SK-N-SH (cell line): ENCODE results near the gene KCNA1. TPM values are rescaled to one million over a fixed set of nuclear protein-coding genes. Genes with fewer than 3 reads are reported as not detected.

Experiments
- CTCF ChIA-PET: fragments of 300-600, 350-600 bp; formaldehyde crosslinking; extraction: SDS; loops from one replicate; lab custom pipeline; 2021; lab: Yijun Ruan, JAX
- POLR2A ChIA-PET: fragments of 350-600 bp; sonication (Branson Sonifier 250); formaldehyde crosslinking; extraction: SDS; loops from one replicate; lab custom pipeline; 2020; ENCODE audit warnings: antibody characterized with exemption, inconsistent platforms; lab: Yijun Ruan, JAX
- DNase-seq: peaks from one replicate; pipeline ENCODE4 v3.0.0; 2012
- H2AFZ ChIP-seq: fragments of 200-600 bp; sonication (generic); 2 replicates; pipeline ENCODE4 v1.8.1; 2016; ENCODE audit warnings: antibody characterized with exemption, mild to moderate bottlenecking, low read depth
- H3F3A ChIP-seq: fragments of 200-600 bp; sonication (generic); replicated peaks from 2 replicates; pipeline ENCODE3; 2016; ENCODE audit warnings: antibody characterized with exemption, mild to moderate bottlenecking; ENCODE audit not compliant: insufficient read depth
- H3K27ac ChIP-seq, 2 experiments: fragments of 200-500 bp in 1 of 2; fragments of 200-600 bp in 1 of 2; sonication (Bioruptor generic) in 1 of 2; sonication (generic), shearing (Covaris generic) in 1 of 2; 2 replicates each; pipeline versions ENCODE4 v1.5.1 to v1.6.1; 2014 to 2016; ENCODE audit warnings: low read depth in 2 of 2, inconsistent platforms in 1 of 2, low read length in 1 of 2, mild to moderate bottlenecking in 1 of 2, mixed read lengths in 1 of 2
- H3K27me3 ChIP-seq: fragments of 200-600 bp; sonication (generic), shearing (Covaris generic); 2 replicates; pipeline ENCODE4 v1.6.1; 2016; ENCODE audit warnings: mixed run types; ENCODE audit not compliant: insufficient read depth
- H3K36me3 ChIP-seq, 2 experiments: fragments of 200-500 bp in 1 of 2; fragments of 200-600 bp in 1 of 2; sonication (Bioruptor generic) in 1 of 2; sonication (generic) in 1 of 2; replicated peaks in 1 of 2; 2 replicates each; pipeline versions ENCODE3 to v1.5.1; 2014 to 2016; ENCODE audit warnings: low read length in 1 of 2, mild to moderate bottlenecking in 1 of 2; ENCODE audit not compliant: insufficient read depth in 2 of 2, control insufficient read depth in 1 of 2
- H3K4me1 ChIP-seq, 2 experiments: fragments of 200-500 bp in 1 of 2; fragments of 200-600 bp in 1 of 2; sonication (Bioruptor generic) in 1 of 2; sonication (generic), shearing (Covaris generic) in 1 of 2; 2 replicates each; pipeline versions ENCODE4 v1.5.1 to v1.6.1; 2014 to 2016; ENCODE audit warnings: low read depth in 1 of 2, low read length in 1 of 2, mixed run types in 1 of 2; ENCODE audit not compliant: insufficient read depth in 2 of 2, control insufficient read depth in 1 of 2
- H3K4me2 ChIP-seq: fragments of 200-600 bp; sonication (generic), shearing (Covaris generic); 2 replicates; pipeline ENCODE4 v1.6.1; 2017; ENCODE audit warnings: mixed run types
- H3K4me3 ChIP-seq, 2 experiments: fragments of 200-500 bp in 1 of 2; fragments of 200-600 bp in 1 of 2; sonication (Bioruptor generic) in 1 of 2; sonication (generic), shearing (Covaris generic) in 1 of 2; 2 replicates each; pipeline versions ENCODE4 v1.5.1 to v1.8.1; 2014 to 2016; ENCODE audit warnings: low read depth in 2 of 2, inconsistent platforms in 1 of 2, low read length in 1 of 2, mild to moderate bottlenecking in 1 of 2, mixed read lengths in 1 of 2, moderate library complexity in 1 of 2
- H3K79me2 ChIP-seq: fragments of 200-600 bp; sonication (generic); 2 replicates; pipeline ENCODE4 v1.8.1; 2017; ENCODE audit warnings: mild to moderate bottlenecking; ENCODE audit not compliant: insufficient read depth
- H3K9ac ChIP-seq: fragments of 200-600 bp; sonication (generic); 2 replicates; pipeline ENCODE4 v1.6.1; 2017; ENCODE audit warnings: mixed run types
- H3K9me2 ChIP-seq: fragments of 200-600 bp; sonication (generic); 2 replicates; pipeline ENCODE4 v1.6.1; 2017; ENCODE audit warnings: mixed run types
- H3K9me3 ChIP-seq: fragments of 200-600 bp; sonication (generic); 2 replicates; pipeline ENCODE4 v1.6.1; 2017; ENCODE audit warnings: mixed run types, mild to moderate bottlenecking, moderate library complexity
- H4K20me1 ChIP-seq: fragments of 200-600 bp; sonication (generic); 2 replicates; pipeline ENCODE4 v1.6.1; 2017; ENCODE audit warnings: mild to moderate bottlenecking, mixed run types; ENCODE audit not compliant: insufficient read depth
- CHD2 ChIP-seq: fragments of 150-350 bp; IDR thresholded peaks from 2 replicates; pipeline ENCODE4 v1.6.1; 2018; ENCODE audit warnings: low read length; ENCODE audit not compliant: partially characterized antibody
- CTCF ChIP-seq: fragments of 200-600 bp; sonication (generic); IDR thresholded peaks from 2 replicates; pipeline ENCODE4 v1.6.1; 2017; ENCODE audit warnings: antibody characterized with exemption, mild to moderate bottlenecking, moderate library complexity
- ELF1 ChIP-seq: IDR thresholded peaks from 2 replicates; pipeline ENCODE4 v1.4.0; 2012
- FOSL2 ChIP-seq: IDR thresholded peaks from 2 replicates; pipeline ENCODE4 v1.4.0; 2012; ENCODE audit warnings: low read depth, mild to moderate bottlenecking, moderate library complexity, borderline replicate concordance
- FOXJ3 ChIP-seq: sonication (generic); formaldehyde crosslinking; IDR thresholded peaks from 2 replicates; pipeline ENCODE4 v1.5.1; 2020; ENCODE audit warnings: mild to moderate bottlenecking, missing genetic modification reagents
- GABPA ChIP-seq: IDR thresholded peaks from 2 replicates; pipeline ENCODE4 v1.4.0; 2012; ENCODE audit warnings: low read depth, mild to moderate bottlenecking
- IRF3 ChIP-seq: fragments of 150-350 bp; IDR thresholded peaks from 2 replicates; pipeline ENCODE4 v1.6.1; 2016; ENCODE audit warnings: mild to moderate bottlenecking, low read depth, low read length
- JUND ChIP-seq: IDR thresholded peaks from 2 replicates; pipeline ENCODE4 v1.4.0; 2012
- MXI1 ChIP-seq: IDR thresholded peaks from 2 replicates; pipeline ENCODE4 v1.6.1; 2012; ENCODE audit warnings: mild to moderate bottlenecking, low read depth, low read length, improper control_type of control experiment
- NFIC ChIP-seq: IDR thresholded peaks from 2 replicates; pipeline ENCODE4 v1.4.0; 2012; ENCODE audit warnings: borderline replicate concordance
- NRF1 ChIP-seq: IDR thresholded peaks from 2 replicates; pipeline ENCODE4 v1.6.1; 2012; ENCODE audit warnings: low read depth, mild to moderate bottlenecking, low read length
- REST ChIP-seq: IDR thresholded peaks from 2 replicates; pipeline ENCODE4 v1.6.1; 2012; ENCODE audit warnings: mild to moderate bottlenecking, low read depth, low read length, moderate library complexity
- RFX5 ChIP-seq: IDR thresholded peaks from 2 replicates; pipeline ENCODE4 v1.6.1; 2012; ENCODE audit warnings: mild to moderate bottlenecking, improper control_type of control experiment, low read length
- SMC3 ChIP-seq: IDR thresholded peaks from 2 replicates; pipeline ENCODE4 v1.6.1; 2012; ENCODE audit warnings: low read depth, low read length, improper control_type of control experiment
- TAF1 ChIP-seq: IDR thresholded peaks from 2 replicates; pipeline ENCODE4 v1.6.1; 2012; ENCODE audit warnings: low read depth, mild to moderate bottlenecking, low read length, moderate library complexity, borderline replicate concordance
- TCF12 ChIP-seq: IDR thresholded peaks from 2 replicates; pipeline ENCODE4 v1.4.0; 2012
- TEAD4 ChIP-seq: IDR thresholded peaks from 2 replicates; pipeline ENCODE4 v1.4.0; 2012; ENCODE audit warnings: mild to moderate bottlenecking, borderline replicate concordance; ENCODE audit not compliant: insufficient read depth
- whole genome bisulfite sequencing: methylation state at CpG from one replicate; pipeline ENCODE4 v1.1.6; 2017; ENCODE audit warnings: low lambda C conversion rate; 5-methylcytosine and 5-hydroxymethylcytosine counted together
- polyA plus RNA-seq, 3 experiments: library from polyadenylated mRNA; depleted of rRNA; stranded (reverse); fragments of >200 nt; gene quantifications; 2 replicates each; pipeline ENCODE4 v1.2.3, GENCODE V29; 2012

The KCNA1 gene
- polyA plus RNA-seq, 1 of the 3 experiments (the other 2 are of a cell fraction): not detected

GRCh38 chr12:4960547-4960946 is 50.8 kb downstream of the KCNA1 start:
- Histone ChIP-seq H3K9me2 (no peaks in the 10 kb centered on the region), H3K4me3 (no peak overlapping the region), H3K36me3 (no peaks in the 10 kb centered on the region), H3K9me3 (no peaks in the 10 kb centered on the region), H3K27ac (peak overlapping the region in 1 of 2 experiments; percentile 86; a peak in 1 of 4 replicates), H2AFZ (no peak overlapping the region; the same call in 1 of the 2 replicates), H3K9ac (no peak overlapping the region), H3K27me3 (peaks cover 10% of the 10 kb centered on the region; the same call in 1 of the 2 replicates), H4K20me1 (no peaks in the 10 kb centered on the region), H3F3A (peaks cover 30% of the 10 kb centered on the region), H3K4me1 (peaks cover 2 to 12% of the 10 kb centered on the region in 2 experiments; a peak in 3 of 4 replicates), H3K4me2 (peak overlapping the region; percentile 8; the same call in 1 of the 2 replicates), H3K79me2 (no peaks in the 10 kb centered on the region)
- WGBS: 21% methylated on average over 3 of the region's 6 CpGs
- DNase-seq: no peak
- no peak for TF ChIP-seq FOSL2
- TF ChIP-seq TEAD4: no peak
- TF ChIP-seq NRF1: no peak
- no peak for TF ChIP-seq MXI1
- no peak for TF ChIP-seq TCF12
- TF ChIP-seq NFIC: no peak
- no peak for TF ChIP-seq REST
- TF ChIP-seq FOXJ3: no peak
- no peak for TF ChIP-seq JUND
- TF ChIP-seq TAF1: no peak
- CTCF ChIA-PET: interaction anchor here (0.5 kb wide), 1 partner anchor 145 kb away, joined by 3 read pairs; no protein-coding TSS in a partner anchor
- POLR2A ChIA-PET: no interaction called here

GRCh38 chr12:4961311-4961710 is 51.6 kb downstream of the KCNA1 start:
- no peak overlapping the region for H3K9ac ChIP-seq
- no peaks in the 10 kb centered on the region for H3K9me3 ChIP-seq
- TF ChIP-seq CHD2: no peak
- no peak for TF ChIP-seq IRF3
- TF ChIP-seq RFX5: no peak
- no peak for TF ChIP-seq TCF12
- TF ChIP-seq ELF1: no peak
- no peak for TF ChIP-seq CTCF
- TF ChIP-seq TAF1: no peak
- no peak for TF ChIP-seq TEAD4
- no peak for TF ChIP-seq GABPA
- TF ChIP-seq SMC3: no peak
- TF ChIP-seq NFIC: no peak
- TF ChIP-seq FOSL2: no peak
- H3K27ac ChIP-seq: no peak overlapping the region
- no peaks in the 10 kb centered on the region for H3K9me2 ChIP-seq
- H2AFZ ChIP-seq: no peak overlapping the region
- H3K79me2 ChIP-seq: no peaks in the 10 kb centered on the region
- peaks cover 2 to 8% of the 10 kb centered on the region in 2 experiments; a peak in 3 of 4 replicates for H3K4me1 ChIP-seq
- WGBS: 23% methylated on average over 3 of the region's 3 CpGs
- no peaks in the 10 kb centered on the region for H4K20me1 ChIP-seq
- no peaks in the 10 kb centered on the region for H3K36me3 ChIP-seq
- no peak for DNase-seq
- ChIA-PET POLR2A (no interaction called here), CTCF (no interaction called here)
- H3K27me3 ChIP-seq: peaks cover 15% of the 10 kb centered on the region; the same call in 1 of the 2 replicates
- peaks cover 25% of the 10 kb centered on the region for H3F3A ChIP-seq
- no peak overlapping the region for H3K4me2 ChIP-seq
- H3K4me3 ChIP-seq: no peak overlapping the region
